Gastrocnemius medialis (tissue), 4 donors: ENCODE data around the gene NLK. TPM values are rescaled to one million over a fixed set of nuclear protein-coding genes. Genes with fewer than 3 reads are reported as not detected.

Experiments
- ATAC-seq, 2 donors: fragments of 150-250 bp; one replicate each; pipeline ENCODE4 v1.9.1; 2016
- DNase-seq, 2 donors: peaks; one replicate each; pipeline ENCODE4 v3.0.0-alpha.2; 2019
- H3K27ac ChIP-seq, 4 donors: fragments of 200-600 bp; sonication (generic); 1 replicate in 1 of 4; 2 replicates in 3 of 4; pipeline ENCODE4 v1.5.1; 2016 to 2018; ENCODE audit warnings: mild to moderate bottlenecking in 2 of 4, moderate library complexity in 1 of 4
- H3K27me3 ChIP-seq, 3 donors: fragments of 200-600 bp; sonication (generic) in 2 of 3; 1 replicate in 1 of 3; 2 replicates in 2 of 3; pipeline versions ENCODE4 v1.5.1 to v1.6.0; 2016 to 2019; ENCODE audit warnings: mild to moderate bottlenecking in 1 of 3, moderate library complexity in 1 of 3
- H3K36me3 ChIP-seq, 2 donors: fragments of 200-600 bp; sonication (generic) in 1 of 2; one replicate each; pipeline ENCODE4 v1.5.1; 2017 to 2018
- H3K4me1 ChIP-seq, 2 donors: fragments of 200-600 bp; sonication (generic) in 1 of 2; one replicate each; pipeline ENCODE4 v1.5.1; 2016 to 2017; ENCODE audit warnings: mild to moderate bottlenecking in 2 of 2
- H3K4me3 ChIP-seq, 4 donors: fragments of 200-600 bp; sonication (generic) in 3 of 4; 1 replicate in 1 of 4; 2 replicates in 3 of 4; pipeline ENCODE4 v1.5.1; 2016 to 2019; ENCODE audit warnings: mild to moderate bottlenecking in 2 of 4
- H3K9me3 ChIP-seq, 3 donors: fragments of 200-600 bp; sonication (generic) in 2 of 3; 1 replicate in 1 of 3; 2 replicates in 2 of 3; pipeline ENCODE4 v1.5.1; 2016 to 2019
- POLR2A ChIP-seq, 2 donors: fragments of 450-650 bp; IDR thresholded peaks; one replicate each; pipeline ENCODE4 v1.6.1; 2017; ENCODE audit warnings: antibody characterized with exemption in 2 of 2, mild to moderate bottlenecking in 2 of 2, moderate library complexity in 2 of 2
- in situ Hi-C, 4 donors: fragments of 200-750 bp; cut with MboI; loops; one replicate each; pipeline versions ENCODE4 v1.15.0 to v1.8.0; 2017; ENCODE audit warnings: low sequenced_read_pairs in 4 of 4
- intact Hi-C: fragments of 100-400 bp; cut with DNase I; formaldehyde crosslinking; loops from one replicate; pipeline ENCODE4 v1.15.1; 2023; ENCODE audit warnings: low total_unique reads
- total RNA-seq, 4 donors: library from RNA; depleted of rRNA; stranded (reverse); fragments of >200 nt; gene quantifications; one replicate each; pipeline versions ENCODE4 v1.1.0 to v1.2.3, GENCODE V29; 2016
- TF ChIP-seq, protein P1 (sequence below), 5 experiments: fragments of 450-650 bp in 3 of 5; fragments of 200-600 bp in 2 of 5; sonication (generic) in 2 of 5; IDR thresholded peaks in 4 of 5; conservative IDR thresholded peaks in 1 of 5; 1 replicate in 4 of 5; 2 replicates in 1 of 5; pipeline ENCODE4 v1.5.1; 2016 to 2019; ENCODE audit warnings: antibody characterized with exemption in 5 of 5, mild to moderate bottlenecking in 3 of 5, moderate library complexity in 3 of 5

The NLK gene
- total RNA-seq, 4 donors from 2014 or later, result 6.5 to 11.0 (median 9.1) TPM

- DNase-seq (no peak), ATAC-seq (no peak)
- Histone ChIP-seq H3K36me3 (no peaks in the 10 kb centered on the region), H3K9me3 (peaks cover 0 to 3% (median 0%) of the 10 kb centered on the region in 3 donors), H3K27ac (no peak overlapping the region), H3K4me3 (no peak overlapping the region), H3K4me1 (no peaks in the 10 kb centered on the region), H3K27me3 (no peaks in the 10 kb centered on the region)
- intact Hi-C loops, result no loop called here
- in situ Hi-C loops, result loop anchor here in 1 of 4 donors (25.0 kb wide), 1 partner anchor 103 kb away; no protein-coding TSS in a partner anchor
- TF ChIP-seq, protein P1, sequence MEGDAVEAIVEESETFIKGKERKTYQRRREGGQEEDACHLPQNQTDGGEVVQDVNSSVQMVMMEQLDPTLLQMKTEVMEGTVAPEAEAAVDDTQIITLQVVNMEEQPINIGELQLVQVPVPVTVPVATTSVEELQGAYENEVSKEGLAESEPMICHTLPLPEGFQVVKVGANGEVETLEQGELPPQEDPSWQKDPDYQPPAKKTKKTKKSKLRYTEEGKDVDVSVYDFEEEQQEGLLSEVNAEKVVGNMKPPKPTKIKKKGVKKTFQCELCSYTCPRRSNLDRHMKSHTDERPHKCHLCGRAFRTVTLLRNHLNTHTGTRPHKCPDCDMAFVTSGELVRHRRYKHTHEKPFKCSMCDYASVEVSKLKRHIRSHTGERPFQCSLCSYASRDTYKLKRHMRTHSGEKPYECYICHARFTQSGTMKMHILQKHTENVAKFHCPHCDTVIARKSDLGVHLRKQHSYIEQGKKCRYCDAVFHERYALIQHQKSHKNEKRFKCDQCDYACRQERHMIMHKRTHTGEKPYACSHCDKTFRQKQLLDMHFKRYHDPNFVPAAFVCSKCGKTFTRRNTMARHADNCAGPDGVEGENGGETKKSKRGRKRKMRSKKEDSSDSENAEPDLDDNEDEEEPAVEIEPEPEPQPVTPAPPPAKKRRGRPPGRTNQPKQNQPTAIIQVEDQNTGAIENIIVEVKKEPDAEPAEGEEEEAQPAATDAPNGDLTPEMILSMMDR (IDR thresholded peaks at IDR 0.05 in 4 of 5, conservative IDR thresholded peaks at IDR 0.05 in 1 of 5), result no peak
- TF ChIP-seq POLR2A (IDR thresholded peaks at IDR 0.05), result no peak
Observed at GRCh38 chr17:28090551-28090950, 48.1 kb downstream of the NLK start.

GRCh38 chr17:28092088-28092487, 49.6 kb downstream of the NLK start:
- ATAC-seq (no peak), DNase-seq (no peak)
- no peaks in the 10 kb centered on the region for H3K36me3 ChIP-seq
- H3K27ac ChIP-seq, result no peak overlapping the region
- H3K9me3 ChIP-seq, result peaks cover 0 to 3% (median 0%) of the 10 kb centered on the region in 3 donors
- in situ Hi-C loops, result loop anchor here in 1 of 4 donors (25.0 kb wide), 1 partner anchor 105 kb away; no protein-coding TSS in a partner anchor
- TF ChIP-seq, protein P1 (IDR thresholded peaks at IDR 0.05 in 4 of 5, conservative IDR thresholded peaks at IDR 0.05 in 1 of 5), result no peak
- no peak for TF ChIP-seq POLR2A (IDR thresholded peaks at IDR 0.05)
- peaks cover 0 to 5% of the 10 kb centered on the region in 2 donors for H3K4me1 ChIP-seq
- H3K27me3 ChIP-seq, result no peaks in the 10 kb centered on the region
- intact Hi-C loops, result no loop called here
- H3K4me3 ChIP-seq, result no peak overlapping the region

GRCh38 chr17:28093999-28094716, 51.7 kb downstream of the NLK start:
- no peaks in the 10 kb centered on the region for H3K36me3 ChIP-seq
- no peak overlapping the region for H3K27ac ChIP-seq
- peaks cover 0 to 3% (median 0%) of the 10 kb centered on the region in 3 donors for H3K9me3 ChIP-seq
- TF ChIP-seq POLR2A (IDR thresholded peaks at IDR 0.05), result no peak
- TF ChIP-seq, protein P1 (IDR thresholded peaks at IDR 0.05 in 4 of 5, conservative IDR thresholded peaks at IDR 0.05 in 1 of 5), result no peak
- H3K4me1 ChIP-seq, result peaks cover 0 to 16% of the 10 kb centered on the region in 2 donors
- in situ Hi-C loops, result loop anchor here in 1 of 4 donors (25.0 kb wide), 1 partner anchor 107 kb away; no protein-coding TSS in a partner anchor
- no peak overlapping the region for H3K4me3 ChIP-seq
- no peaks in the 10 kb centered on the region for H3K27me3 ChIP-seq
- intact Hi-C loops, result no loop called here
- no peak for DNase-seq
- ATAC-seq, result no peak

- no peaks in the 10 kb centered on the region for H3K27me3 ChIP-seq
- intact Hi-C loops (no loop called here), in situ Hi-C loops (loop anchor here in 1 of 4 donors (25.0 kb wide), 1 partner anchor 109 kb away; no protein-coding TSS in a partner anchor)
- no peak overlapping the region for H3K4me3 ChIP-seq
- H3K27ac ChIP-seq, result no peak overlapping the region
- H3K9me3 ChIP-seq, result no peaks in the 10 kb centered on the region
- ATAC-seq, result no peak
- TF ChIP-seq POLR2A (IDR thresholded peaks at IDR 0.05), result no peak
- TF ChIP-seq, protein P1 (IDR thresholded peaks at IDR 0.05 in 4 of 5, conservative IDR thresholded peaks at IDR 0.05 in 1 of 5), result no peak
- H3K4me1 ChIP-seq, result peaks cover 0 to 16% of the 10 kb centered on the region in 2 donors
- no peak for DNase-seq
- no peaks in the 10 kb centered on the region for H3K36me3 ChIP-seq
Observed at GRCh38 chr17:28096756-28097155, 54.3 kb downstream of the NLK start.
